K562 (cell line): ENCODE data around the gene COL1A1. TPM values are rescaled to one million over a fixed set of nuclear protein-coding genes. Genes with fewer than 3 reads are reported as not detected.
A peak's percentile ranks its signal among the peaks of the same experiment; 100 is the strongest.

ENCODE experiments used
- BRD9 ChIP-seq: fragments of 450-650 bp; IDR thresholded peaks from 2 replicates; pipeline ENCODE4 v1.6.1; 2018; ENCODE audit warnings: low read depth; ENCODE audit not compliant: partially characterized antibody
- CCNT2 ChIP-seq: IDR thresholded peaks from 2 replicates; pipeline ENCODE4 v1.6.1; 2011; ENCODE audit warnings: borderline replicate concordance, low read depth, mild to moderate bottlenecking, moderate library complexity, mixed read lengths, low read length; ENCODE audit not compliant: insufficient read length; ENCODE audit errors: extremely low read depth
- DMBX1 ChIP-seq: fragments of 250-450 bp; sonication (Bioruptor Pico); IDR thresholded peaks from 2 replicates; pipeline ENCODE4 v1.8.0; 2022; ENCODE audit warnings: inconsistent platforms, mild to moderate bottlenecking, moderate library complexity, borderline replicate concordance
- ETV6 ChIP-seq, 3 experiments: fragments of 150-350 bp in 1 of 3; sonication (generic) in 1 of 3; formaldehyde crosslinking in 1 of 3; IDR thresholded peaks; 2 replicates each; pipeline versions ENCODE4 v1.6.1 to v1.8.0; 2014 to 2022; ENCODE audit warnings: borderline replicate concordance in 2 of 3, low read depth in 2 of 3, antibody characterized with exemption in 1 of 3, low read length in 1 of 3, mild to moderate bottlenecking in 1 of 3, missing genetic modification reagents in 1 of 3
- GABPB1 ChIP-seq: sonication (generic); formaldehyde crosslinking; IDR thresholded peaks from 2 replicates; pipeline ENCODE4 v1.8.0; 2022; ENCODE audit warnings: mild to moderate bottlenecking, missing genetic modification reagents
- GATAD2B ChIP-seq: fragments of 450-650 bp; IDR thresholded peaks from 2 replicates; pipeline ENCODE4 v1.6.1; 2017; ENCODE audit warnings: mild to moderate bottlenecking, borderline replicate concordance
- HES1 ChIP-seq: fragments of 450-650 bp; IDR thresholded peaks from 2 replicates; pipeline ENCODE4 v1.6.1; 2016; ENCODE audit warnings: low read depth, mild to moderate bottlenecking, moderate library complexity
- KLF1 ChIP-seq: fragments of 450-650 bp; IDR thresholded peaks from 2 replicates; pipeline ENCODE4 v1.6.1; 2016; ENCODE audit warnings: missing genetic modification characterization, missing compliant biosample characterization
- NUFIP1 ChIP-seq: fragments of 450-650 bp; IDR thresholded peaks from 2 replicates; pipeline ENCODE4 v1.6.1; 2018; ENCODE audit not compliant: partially characterized antibody
- PCBP2 ChIP-seq: fragments of 200-400 bp; formaldehyde crosslinking; IDR thresholded peaks from 2 replicates; pipeline ENCODE4 v1.6.1; 2018; ENCODE audit warnings: low read length, low read depth, mild to moderate bottlenecking, moderate library complexity; ENCODE audit not compliant: poor library complexity, severe bottlenecking
- SMC3 ChIP-seq: conservative IDR thresholded peaks from 2 replicates; pipeline ENCODE4 v1.6.1; 2011; ENCODE audit warnings: low read depth, low read length, improper control_type of control experiment; ENCODE audit not compliant: insufficient read depth
- STAG1 ChIP-seq: sonication (generic); formaldehyde crosslinking; IDR thresholded peaks from 2 replicates; pipeline ENCODE4 v1.5.0; 2020; ENCODE audit warnings: missing genetic modification reagents, borderline replicate concordance
- THRAP3 ChIP-seq: fragments of 450-650 bp; IDR thresholded peaks from 2 replicates; pipeline ENCODE4 v1.6.1; 2016; ENCODE audit warnings: mild to moderate bottlenecking, inconsistent platforms, borderline replicate concordance
- U2AF2 ChIP-seq: fragments of 200-400 bp; formaldehyde crosslinking; optimal IDR thresholded peaks from 2 replicates; pipeline ENCODE3; 2017; ENCODE audit warnings: low read depth, mild to moderate bottlenecking, low read length
- ZBTB43 ChIP-seq: sonication (generic); formaldehyde crosslinking; IDR thresholded peaks from 2 replicates; pipeline ENCODE4 v1.8.0; 2023; ENCODE audit warnings: mild to moderate bottlenecking, missing genetic modification reagents
- ZNF23 ChIP-seq: fragments of 250-450 bp; sonication (Bioruptor Pico); IDR thresholded peaks from 2 replicates; pipeline ENCODE4 v1.4.0; 2020; ENCODE audit warnings: mild to moderate bottlenecking
- ZNF324 ChIP-seq: fragments of 250-450 bp; sonication (Bioruptor Pico); IDR thresholded peaks from 2 replicates; pipeline ENCODE4 v1.4.0; 2020; ENCODE audit warnings: mild to moderate bottlenecking
- ZNF696 ChIP-seq: fragments of 250-450 bp; sonication (Bioruptor Pico); conservative IDR thresholded peaks from 2 replicates; pipeline ENCODE4 v1.4.0; 2020; ENCODE audit warnings: mild to moderate bottlenecking, moderate library complexity
- ZSCAN29 ChIP-seq: fragments of 450-650 bp; IDR thresholded peaks from 2 replicates; pipeline ENCODE4 v1.6.1; 2017
- polyA plus RNA-seq, 8 experiments: library from polyadenylated mRNA; depleted of rRNA in 4 of 8; stranded (reverse) in 5 of 8; unstranded in 3 of 8; fragments of >200 nt; fragmentation: Nextera tagmentation in 2 of 8; fragmentation: Illumina TruSeq in 1 of 8; extraction: Ambion mirVana in 2 of 8; extraction: Trizol in 1 of 8; gene quantifications; 2 replicates each; pipeline versions ENCODE4 v1.2.1 to v1.2.3, GENCODE V29; 2011 to 2014; ENCODE audit warnings: inconsistent platforms in 1 of 8, missing spikeins in 1 of 8
- total RNA-seq, 7 experiments: library from RNA; depleted of rRNA in 6 of 7; stranded (reverse); fragments of >200 nt in 6 of 7; fragmentation: Illumina TruSeq in 2 of 7; extraction: Trizol in 2 of 7; gene quantifications; 2 replicates each; pipeline versions ENCODE4 v1.2.1 to v1.2.3, GENCODE V29; 2011 to 2021; ENCODE audit warnings: low replicate concordance in 1 of 7
- TF ChIP-seq, protein P1 (sequence below): sonication (generic); formaldehyde crosslinking; IDR thresholded peaks from 2 replicates; pipeline ENCODE4 v1.9.0; 2022; ENCODE audit warnings: mild to moderate bottlenecking, missing genetic modification reagents
- TF ChIP-seq, protein P2 (sequence below): fragments of 200-800 bp; sonication (Bioruptor generic); IDR thresholded peaks from 2 replicates; pipeline ENCODE4 v1.6.1; 2017; ENCODE audit warnings: missing genetic modification characterization, missing compliant biosample characterization
- TF ChIP-seq, protein P3 (sequence below): sonication (generic); formaldehyde crosslinking; IDR thresholded peaks from 2 replicates; pipeline ENCODE4 v1.8.0; 2022; ENCODE audit warnings: missing genetic modification reagents, mild to moderate bottlenecking, borderline replicate concordance

The COL1A1 gene
- total and polyA plus RNA-seq, 9 of the 15 experiments (the other 6 are each of a cell fraction or from before 2014, with no cell fraction given) = 0.04 to 3.4 (median 0.18) TPM

GRCh38 chr17:50151937-50152547 is 49.4 kb downstream of the COL1A1 start (continued):
- TF ChIP-seq GABPB1 (CRISPR knock-in tag) (peak; percentile 74; the same call in 1 of the 2 replicates), NUFIP1 (no peak), GATAD2B (peak; percentile 59; the same call in 1 of the 2 replicates), PCBP2 (no peak), HES1 (no peak), ZNF324 (CRISPR knock-in tag) (no peak), KLF1 (tag) (no peak), ETV6 (IDR thresholded peaks at IDR 0.05; ENCODE audit: borderline replicate concordance in 1 of 2, low read depth in 2 of 2, low read length in 1 of 2) (peak; percentile 70 to 74; a peak in 2 of 4 replicates), ETV6 (CRISPR knock-in tag; IDR thresholded peaks at IDR 0.05; ENCODE audit: borderline replicate concordance) (no peak), ZSCAN29 (no peak), U2AF2 (no peak), ZNF696 (CRISPR knock-in tag) (no peak), SMC3 (no peak), DMBX1 (CRISPR knock-in tag) (no peak), ZBTB43 (CRISPR knock-in tag) (no peak), ZNF23 (CRISPR knock-in tag) (no peak), STAG1 (CRISPR knock-in tag) (no peak), THRAP3 (no peak), BRD9 (peak; percentile 96), CCNT2 (no peak)
- TF ChIP-seq, protein P1, sequence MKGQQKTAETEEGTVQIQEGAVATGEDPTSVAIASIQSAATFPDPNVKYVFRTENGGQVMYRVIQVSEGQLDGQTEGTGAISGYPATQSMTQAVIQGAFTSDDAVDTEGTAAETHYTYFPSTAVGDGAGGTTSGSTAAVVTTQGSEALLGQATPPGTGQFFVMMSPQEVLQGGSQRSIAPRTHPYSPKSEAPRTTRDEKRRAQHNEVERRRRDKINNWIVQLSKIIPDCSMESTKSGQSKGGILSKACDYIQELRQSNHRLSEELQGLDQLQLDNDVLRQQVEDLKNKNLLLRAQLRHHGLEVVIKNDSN (CRISPR knock-in tag) = 0 out of 2 replicates have a peak, but pooled peaks have one; percentile 22
- TF ChIP-seq, protein P2, sequence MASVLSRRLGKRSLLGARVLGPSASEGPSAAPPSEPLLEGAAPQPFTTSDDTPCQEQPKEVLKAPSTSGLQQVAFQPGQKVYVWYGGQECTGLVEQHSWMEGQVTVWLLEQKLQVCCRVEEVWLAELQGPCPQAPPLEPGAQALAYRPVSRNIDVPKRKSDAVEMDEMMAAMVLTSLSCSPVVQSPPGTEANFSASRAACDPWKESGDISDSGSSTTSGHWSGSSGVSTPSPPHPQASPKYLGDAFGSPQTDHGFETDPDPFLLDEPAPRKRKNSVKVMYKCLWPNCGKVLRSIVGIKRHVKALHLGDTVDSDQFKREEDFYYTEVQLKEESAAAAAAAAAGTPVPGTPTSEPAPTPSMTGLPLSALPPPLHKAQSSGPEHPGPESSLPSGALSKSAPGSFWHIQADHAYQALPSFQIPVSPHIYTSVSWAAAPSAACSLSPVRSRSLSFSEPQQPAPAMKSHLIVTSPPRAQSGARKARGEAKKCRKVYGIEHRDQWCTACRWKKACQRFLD (CRISPR knock-in tag) = no peak; the same call in 1 of the 2 replicates
- TF ChIP-seq, protein P3, sequence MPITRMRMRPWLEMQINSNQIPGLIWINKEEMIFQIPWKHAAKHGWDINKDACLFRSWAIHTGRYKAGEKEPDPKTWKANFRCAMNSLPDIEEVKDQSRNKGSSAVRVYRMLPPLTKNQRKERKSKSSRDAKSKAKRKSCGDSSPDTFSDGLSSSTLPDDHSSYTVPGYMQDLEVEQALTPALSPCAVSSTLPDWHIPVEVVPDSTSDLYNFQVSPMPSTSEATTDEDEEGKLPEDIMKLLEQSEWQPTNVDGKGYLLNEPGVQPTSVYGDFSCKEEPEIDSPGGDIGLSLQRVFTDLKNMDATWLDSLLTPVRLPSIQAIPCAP (CRISPR knock-in tag) = no peak
